Nephron progenitor cell (in vitro differentiated cells): ENCODE data around the gene ANKRD63.

Experiments
- DNase-seq: peaks from one replicate; pipeline ENCODE4 v3.0.0; 2021
- H3K27ac Mint-ChIP-seq: 2 replicates; pipeline ENCODE4 v1.8.0; 2021; ENCODE audit warnings: mild to moderate bottlenecking, moderate library complexity, mixed read lengths
- H3K27me3 Mint-ChIP-seq: 2 replicates; pipeline ENCODE4 v1.8.0; 2021; ENCODE audit warnings: mild to moderate bottlenecking, low read depth, mixed read lengths; ENCODE audit not compliant: poor library complexity
- H3K36me3 Mint-ChIP-seq: 2 replicates; pipeline ENCODE4 v1.8.0; 2021; ENCODE audit warnings: low read depth, mixed read lengths
- H3K4me1 Mint-ChIP-seq: 2 replicates; pipeline ENCODE4 v1.8.0; 2021; ENCODE audit warnings: mixed read lengths
- H3K4me3 Mint-ChIP-seq: 2 replicates; pipeline ENCODE4 v1.8.0; 2021; ENCODE audit warnings: mild to moderate bottlenecking, moderate library complexity, mixed read lengths
- H3K9me3 Mint-ChIP-seq: 2 replicates; pipeline ENCODE4 v1.8.0; 2021; ENCODE audit warnings: mild to moderate bottlenecking, moderate library complexity, mixed read lengths
- TF ChIP-seq, protein P1 (sequence below): fragments of 200-600 bp; sonication (generic); IDR thresholded peaks from 2 replicates; pipeline ENCODE4 v1.5.0; 2021; ENCODE audit warnings: antibody characterized with exemption

Gene ANKRD63

DNA sequence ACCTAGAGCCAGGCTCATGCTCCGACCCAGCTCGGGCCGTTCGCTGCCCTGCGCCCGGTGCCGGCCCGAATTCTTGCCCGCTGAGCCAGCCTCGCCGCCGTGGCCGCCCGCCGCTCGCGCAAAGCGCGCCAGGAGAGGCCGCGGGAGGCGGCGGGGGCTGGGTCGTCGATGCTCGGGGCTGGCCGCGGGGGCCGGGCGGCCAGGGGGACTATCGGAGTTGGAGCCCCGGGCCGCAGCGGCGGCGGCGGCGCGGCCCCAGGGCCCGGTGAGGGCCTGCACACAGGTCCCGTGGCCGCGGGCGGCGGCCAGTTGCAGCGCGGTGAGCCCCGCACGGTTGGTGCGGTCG lies 1.1 kb downstream of the ANKRD63 start:
- no peak overlapping the region for H3K4me3 Mint-ChIP-seq
- no peaks in the 10 kb centered on the region for H3K36me3 Mint-ChIP-seq
- peaks cover 95% of the 10 kb centered on the region for H3K27me3 Mint-ChIP-seq
- H3K27ac Mint-ChIP-seq, result no peak overlapping the region
- DNase-seq, result peak; percentile 39
- TF ChIP-seq, protein P1, sequence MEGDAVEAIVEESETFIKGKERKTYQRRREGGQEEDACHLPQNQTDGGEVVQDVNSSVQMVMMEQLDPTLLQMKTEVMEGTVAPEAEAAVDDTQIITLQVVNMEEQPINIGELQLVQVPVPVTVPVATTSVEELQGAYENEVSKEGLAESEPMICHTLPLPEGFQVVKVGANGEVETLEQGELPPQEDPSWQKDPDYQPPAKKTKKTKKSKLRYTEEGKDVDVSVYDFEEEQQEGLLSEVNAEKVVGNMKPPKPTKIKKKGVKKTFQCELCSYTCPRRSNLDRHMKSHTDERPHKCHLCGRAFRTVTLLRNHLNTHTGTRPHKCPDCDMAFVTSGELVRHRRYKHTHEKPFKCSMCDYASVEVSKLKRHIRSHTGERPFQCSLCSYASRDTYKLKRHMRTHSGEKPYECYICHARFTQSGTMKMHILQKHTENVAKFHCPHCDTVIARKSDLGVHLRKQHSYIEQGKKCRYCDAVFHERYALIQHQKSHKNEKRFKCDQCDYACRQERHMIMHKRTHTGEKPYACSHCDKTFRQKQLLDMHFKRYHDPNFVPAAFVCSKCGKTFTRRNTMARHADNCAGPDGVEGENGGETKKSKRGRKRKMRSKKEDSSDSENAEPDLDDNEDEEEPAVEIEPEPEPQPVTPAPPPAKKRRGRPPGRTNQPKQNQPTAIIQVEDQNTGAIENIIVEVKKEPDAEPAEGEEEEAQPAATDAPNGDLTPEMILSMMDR, result no peak
- H3K4me1 Mint-ChIP-seq, result peaks cover 46% of the 10 kb centered on the region
- H3K9me3 Mint-ChIP-seq, result no peaks in the 10 kb centered on the region

DNA sequence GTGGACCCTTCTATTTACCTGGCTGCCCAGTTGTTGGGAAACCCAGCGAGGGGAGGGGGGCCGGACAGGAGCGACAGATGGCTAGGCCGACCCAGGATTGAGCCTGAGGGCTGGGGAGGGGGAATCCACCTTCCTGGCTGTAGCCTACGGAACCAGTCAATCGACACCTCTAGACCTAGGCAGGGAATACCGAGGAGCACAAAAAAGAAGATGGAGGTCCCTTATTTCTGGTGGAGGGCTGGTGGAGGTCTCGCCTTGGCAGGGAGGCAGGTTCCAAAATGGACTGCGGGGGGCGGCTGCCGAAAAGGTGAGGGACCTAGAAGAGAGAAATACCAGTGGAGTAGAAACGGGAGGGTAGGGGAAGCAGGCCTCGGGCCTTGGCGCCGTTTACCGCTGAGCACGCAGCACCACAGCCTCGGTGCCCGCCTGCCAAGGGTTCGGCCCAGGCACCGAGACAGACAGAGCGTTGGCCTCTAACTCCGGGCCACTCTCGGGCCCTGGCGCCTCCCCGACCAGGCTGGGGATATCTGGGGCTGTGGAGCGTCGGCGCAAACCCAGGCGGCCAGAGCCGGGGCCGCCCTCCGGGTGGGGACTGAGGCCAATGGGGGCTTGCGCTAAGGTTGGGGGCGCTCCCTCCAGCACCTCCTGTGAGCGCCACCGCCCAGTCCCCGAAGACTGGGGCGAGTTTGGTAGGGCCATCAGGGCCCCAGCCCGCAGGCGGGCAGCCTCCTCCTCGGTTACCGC lies 1.6 kb downstream of the ANKRD63 start:
- H3K4me3 Mint-ChIP-seq, result peak overlapping the region; percentile 70
- no peak for DNase-seq

DNA sequence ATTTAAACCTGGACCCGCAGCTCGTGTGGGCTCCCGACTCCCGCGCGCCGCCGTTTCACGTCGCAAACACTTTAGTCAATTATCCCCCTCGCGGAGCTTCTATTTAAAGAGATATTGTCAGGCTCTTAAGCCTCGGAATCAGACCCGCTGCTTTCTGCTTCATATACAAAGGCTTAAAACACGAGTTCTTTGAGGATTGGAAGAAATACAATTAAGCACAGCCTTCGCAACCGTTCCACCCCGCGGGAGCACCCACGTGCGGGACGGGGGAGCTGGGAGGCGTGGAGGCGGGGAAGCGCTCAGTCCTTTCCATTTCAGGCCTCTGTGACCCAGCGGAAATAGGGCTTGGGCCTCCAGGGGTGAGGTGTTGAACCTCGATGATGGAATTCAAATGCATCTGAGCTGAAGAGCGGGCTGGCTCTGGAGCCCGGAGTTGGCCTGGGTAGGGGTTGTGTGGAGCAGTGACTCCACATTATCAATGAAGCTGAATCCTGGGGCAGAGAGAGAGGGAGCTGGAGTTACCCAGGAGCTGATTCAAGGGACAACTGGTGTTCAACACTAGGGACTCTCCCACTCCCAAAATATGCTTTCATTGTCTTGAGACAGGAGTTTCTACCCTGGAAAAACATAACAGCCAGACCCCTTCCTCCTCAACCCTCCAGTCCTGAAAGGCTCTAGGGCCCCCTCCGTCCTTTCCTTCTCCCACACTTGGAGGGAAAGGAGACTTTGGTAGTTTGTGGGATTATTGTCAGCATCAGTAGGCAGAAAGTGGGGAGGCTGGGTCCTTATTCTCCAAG lies 2.4 kb downstream of the ANKRD63 start:
- no peak overlapping the region for H3K27ac Mint-ChIP-seq
- H3K36me3 Mint-ChIP-seq, result no peaks in the 10 kb centered on the region
- no peaks in the 10 kb centered on the region for H3K9me3 Mint-ChIP-seq
- TF ChIP-seq, protein P1, result no peak
- no peak for DNase-seq
- peaks cover 51% of the 10 kb centered on the region for H3K4me1 Mint-ChIP-seq
- H3K27me3 Mint-ChIP-seq, result peaks cover 89% of the 10 kb centered on the region
- peak overlapping the region; percentile 70 for H3K4me3 Mint-ChIP-seq

More for the DNA sequence above, 1.6 kb downstream of the ANKRD63 start:
- Mint-ChIP-seq H3K36me3 (no peaks in the 10 kb centered on the region), H3K9me3 (no peaks in the 10 kb centered on the region), H3K27me3 (peaks cover 95% of the 10 kb centered on the region), H3K4me1 (peaks cover 51% of the 10 kb centered on the region), H3K27ac (no peak overlapping the region)
- TF ChIP-seq, protein P1, result no peak

DNA sequence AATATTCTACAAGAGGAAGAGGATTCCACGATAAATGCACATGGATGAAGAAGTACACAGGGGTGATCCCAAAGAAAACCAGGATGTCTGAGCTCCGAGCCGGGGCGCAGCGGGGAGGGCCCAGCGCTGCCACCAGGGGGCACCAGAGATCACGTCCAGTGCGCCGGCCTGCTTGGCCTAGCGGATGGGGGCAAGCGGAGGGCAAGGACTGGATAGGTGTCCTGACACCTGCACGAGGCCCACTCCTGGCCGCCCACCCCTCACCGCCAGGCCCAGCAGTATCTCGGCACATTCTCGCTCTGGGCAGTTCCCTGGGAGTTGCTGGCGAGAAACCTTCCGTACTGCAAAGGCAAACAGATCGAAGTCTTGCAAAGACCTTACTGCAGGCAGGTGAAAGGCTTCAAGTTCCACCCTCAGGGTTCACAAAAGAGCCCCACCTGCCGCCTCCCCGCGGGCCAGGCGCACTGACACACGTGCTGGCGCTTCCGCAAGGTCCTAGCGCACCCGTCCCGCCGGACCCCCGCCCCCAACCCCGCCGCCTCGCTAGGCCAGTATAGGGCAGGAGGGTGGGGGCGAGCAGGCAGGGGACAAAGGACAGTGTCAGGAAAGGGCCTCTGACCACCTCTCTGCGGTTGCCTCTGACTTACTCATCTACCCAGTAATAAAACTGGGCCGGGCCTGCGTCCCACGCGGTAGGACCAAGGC lies 3.3 kb downstream of the ANKRD63 start:
- Mint-ChIP-seq H3K27ac (no peak overlapping the region), H3K27me3 (peaks cover 80% of the 10 kb centered on the region), H3K4me1 (peaks cover 51% of the 10 kb centered on the region), H3K36me3 (no peaks in the 10 kb centered on the region), H3K4me3 (no peak overlapping the region), H3K9me3 (no peaks in the 10 kb centered on the region)
- DNase-seq, result peak; percentile 94
- TF ChIP-seq, protein P1, result peak; percentile 100

DNA sequence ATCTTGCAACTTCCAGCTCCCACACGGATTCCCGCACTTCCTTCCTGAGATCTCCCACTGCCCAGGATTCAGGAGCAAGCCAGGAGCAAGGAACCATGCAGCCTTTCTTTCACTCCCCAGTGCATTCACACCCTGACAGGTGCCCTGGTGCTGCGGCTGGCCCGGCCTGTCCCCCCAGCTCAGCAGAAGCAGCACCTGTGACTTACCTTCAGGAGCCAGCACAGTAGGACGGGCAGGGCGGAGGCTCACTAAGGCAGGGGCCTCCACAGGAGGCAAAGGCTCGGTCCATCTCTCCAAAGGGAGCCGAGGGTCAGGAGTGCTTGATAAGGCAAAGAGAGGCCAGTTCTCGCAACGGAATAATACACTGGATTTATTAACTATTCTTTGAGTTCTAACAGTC lies 4.8 kb downstream of the ANKRD63 start:
- Mint-ChIP-seq H3K27ac (no peak overlapping the region), H3K27me3 (peaks cover 65% of the 10 kb centered on the region), H3K9me3 (no peaks in the 10 kb centered on the region), H3K4me3 (no peak overlapping the region), H3K36me3 (no peaks in the 10 kb centered on the region), H3K4me1 (peaks cover 58% of the 10 kb centered on the region)
- DNase-seq, result no peak
- TF ChIP-seq, protein P1, result no peak
